HG02885 (cell line): ENCODE measurements around the gene UTS2R.

Source experiments
- ATAC-seq: cut with Tn5 transposase; IDR thresholded peaks from one replicate; pipeline ENCODE4 v1.9.1; 2021; ENCODE audit warnings: mild to moderate bottlenecking; ENCODE audit not compliant: unreplicated experiment, poor library complexity

Gene UTS2R

DNA sequence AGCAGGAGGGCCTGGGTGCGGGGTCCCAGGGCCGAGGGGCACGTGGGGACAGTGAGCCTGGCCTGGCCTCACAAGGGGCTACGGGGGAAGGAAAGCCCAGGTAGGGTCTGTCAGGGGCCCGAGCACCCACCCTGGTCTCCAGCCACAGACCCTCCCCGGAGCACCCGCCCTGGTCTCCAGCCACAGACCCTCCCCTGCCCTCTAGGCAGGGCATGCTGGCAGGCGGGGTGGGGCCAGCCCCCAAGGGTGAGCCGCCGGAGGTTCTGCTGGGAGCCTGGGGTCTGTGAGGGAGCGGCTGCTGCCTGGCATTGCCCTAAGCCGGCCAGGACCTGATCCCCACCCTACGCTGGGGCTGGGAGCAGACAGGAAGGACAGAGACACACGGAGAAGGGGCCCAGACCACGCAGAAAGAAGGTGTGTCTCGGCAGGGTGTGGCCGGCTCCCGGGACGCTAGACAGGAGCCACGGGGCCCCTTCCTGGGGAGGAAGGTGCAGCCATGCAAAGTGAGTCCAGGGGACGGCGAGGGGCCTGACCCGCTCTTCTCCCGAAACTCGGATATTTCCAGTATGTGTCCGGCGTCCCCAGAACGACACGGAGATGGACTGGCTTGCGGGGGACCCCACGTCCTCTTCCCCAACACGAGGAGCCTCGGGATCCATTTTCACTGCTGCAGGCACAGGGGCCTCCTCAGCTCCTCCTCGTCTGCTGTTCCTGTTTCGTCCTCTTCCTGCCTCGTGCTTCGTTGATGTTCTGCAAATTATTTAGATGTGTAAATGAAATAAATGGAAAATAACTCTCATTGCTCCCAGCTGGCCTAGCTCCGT is 15.5 kb downstream of the UTS2R start:
- ATAC-seq = no peak

DNA sequence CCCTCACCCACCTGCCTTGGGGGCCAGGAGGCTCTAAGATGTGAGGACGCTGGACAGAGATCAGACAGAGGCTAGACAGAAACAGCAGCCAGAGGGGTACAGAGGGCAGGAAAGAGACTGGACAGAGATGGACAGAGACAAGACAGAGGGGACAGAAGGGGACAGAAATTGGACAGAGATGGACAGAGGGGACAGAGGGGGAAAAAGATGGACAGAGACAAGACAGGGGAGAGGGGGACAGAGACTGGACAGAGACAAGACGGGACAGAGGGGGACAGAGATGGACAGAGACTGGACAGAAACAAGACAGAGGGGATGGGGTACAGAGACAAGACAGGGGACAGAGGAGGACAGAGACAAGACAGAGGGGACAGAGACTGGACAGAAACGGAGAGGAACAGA is 16.1 kb downstream of the UTS2R start:
- ATAC-seq = no peak

DNA sequence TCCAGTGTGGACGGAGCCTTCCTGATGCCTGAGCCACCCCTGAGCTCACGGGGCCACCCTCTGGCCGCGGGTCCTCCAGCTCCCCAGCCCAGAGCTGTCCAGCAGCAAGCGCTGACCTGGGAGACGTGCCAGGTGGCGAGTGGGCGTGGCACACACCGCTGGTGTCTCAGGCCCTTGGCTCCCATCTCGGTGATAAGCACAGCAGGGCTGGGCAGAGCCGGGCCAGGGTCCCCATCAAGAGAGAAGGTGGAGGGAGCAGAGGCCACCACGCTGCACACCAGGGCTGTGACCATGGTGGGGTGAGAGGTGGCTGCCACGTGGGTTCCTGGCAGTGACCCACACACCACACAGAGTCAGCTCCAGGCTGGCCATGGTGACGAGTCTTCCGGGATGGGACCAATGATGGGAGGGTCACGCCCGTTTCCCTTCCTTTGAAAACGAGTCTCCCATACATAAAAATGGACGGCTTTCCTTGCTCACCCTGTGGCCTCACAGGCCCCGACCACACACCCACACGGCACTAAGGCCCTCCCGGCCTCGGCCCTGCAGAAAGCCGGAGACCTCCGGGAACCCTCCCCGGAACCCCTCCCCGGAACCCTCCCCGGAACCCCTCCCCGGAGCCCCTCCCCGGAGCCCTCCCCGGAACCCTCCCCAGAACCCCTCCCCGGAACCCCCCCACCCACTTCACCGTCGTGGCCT is 16.8 kb downstream of the UTS2R start:
- ATAC-seq = no peak

GRCh38 chr17:82388922-82389283 is 17.3 kb downstream of the UTS2R start:
- no peak for ATAC-seq

GRCh38 chr17:82389379-82389778 is 17.8 kb downstream of the UTS2R start:
- ATAC-seq = no peak

GRCh38 chr17:82390015-82390859 is 18.7 kb downstream of the UTS2R start:
- ATAC-seq = no peak

GRCh38 chr17:82390860-82391435 is 19.4 kb downstream of the UTS2R start:
- no peak for ATAC-seq

DNA sequence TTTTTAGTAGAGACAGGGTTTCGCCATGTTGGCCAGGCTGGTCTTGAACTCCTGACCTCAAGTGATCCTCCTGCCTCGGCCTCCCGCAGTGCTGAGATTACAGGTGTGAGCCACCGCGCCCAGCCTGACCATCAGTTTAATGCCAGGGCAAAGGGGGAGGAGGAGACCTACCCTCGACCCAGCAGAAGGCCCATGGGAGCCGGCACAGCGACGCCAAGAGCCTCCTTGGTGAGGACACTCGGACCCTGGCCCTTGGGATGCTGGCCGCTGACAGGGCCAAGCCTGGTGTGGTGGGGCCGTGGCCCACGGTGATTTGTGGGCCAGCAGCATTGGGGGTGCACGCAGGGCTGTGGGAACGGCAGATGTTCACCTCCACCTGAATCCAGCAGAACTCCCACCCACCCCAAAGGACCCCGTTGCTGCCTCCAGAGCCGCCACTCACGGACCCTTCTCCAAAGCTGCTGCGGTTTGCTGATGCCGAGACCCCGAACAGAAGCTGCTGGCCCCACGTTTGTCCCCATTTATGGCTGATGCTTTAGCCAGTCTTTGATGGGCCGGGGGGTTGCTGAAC is 20.0 kb downstream of the UTS2R start:
- no peak for ATAC-seq

DNA sequence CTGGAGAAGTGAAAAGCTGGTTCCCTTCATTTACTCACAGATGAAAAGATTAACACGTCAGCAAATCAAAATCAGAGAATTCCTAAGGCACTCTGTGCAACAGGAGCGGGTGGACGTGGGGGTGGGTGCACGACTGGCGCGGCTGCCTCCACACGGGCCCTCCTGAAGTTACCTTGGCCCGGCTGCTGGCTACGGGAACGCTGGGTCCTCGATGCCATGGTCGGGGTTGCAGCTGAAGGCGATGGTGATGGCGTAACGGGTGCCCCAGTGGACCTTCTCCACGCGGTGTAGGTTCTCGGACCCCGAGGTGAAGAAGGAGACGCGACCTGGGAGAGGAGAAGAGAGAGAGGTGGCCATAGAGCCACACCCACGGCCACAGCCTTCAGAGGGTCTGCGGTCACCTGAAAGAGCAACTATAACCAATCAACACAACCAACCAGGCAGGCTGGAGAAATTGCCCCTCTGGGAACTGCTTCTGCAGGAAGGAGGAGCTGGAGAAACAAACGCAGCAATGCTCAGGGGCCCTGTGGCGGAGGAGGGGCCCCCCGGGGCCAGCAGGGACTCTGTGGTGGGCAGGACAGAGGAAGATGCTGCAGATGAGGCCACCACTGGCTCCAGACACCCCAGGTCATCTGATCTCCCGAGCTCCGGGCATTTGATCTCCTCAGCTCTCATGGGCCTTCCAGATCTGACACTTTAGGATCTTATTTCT is 20.8 kb downstream of the UTS2R start:
- ATAC-seq = no peak

DNA sequence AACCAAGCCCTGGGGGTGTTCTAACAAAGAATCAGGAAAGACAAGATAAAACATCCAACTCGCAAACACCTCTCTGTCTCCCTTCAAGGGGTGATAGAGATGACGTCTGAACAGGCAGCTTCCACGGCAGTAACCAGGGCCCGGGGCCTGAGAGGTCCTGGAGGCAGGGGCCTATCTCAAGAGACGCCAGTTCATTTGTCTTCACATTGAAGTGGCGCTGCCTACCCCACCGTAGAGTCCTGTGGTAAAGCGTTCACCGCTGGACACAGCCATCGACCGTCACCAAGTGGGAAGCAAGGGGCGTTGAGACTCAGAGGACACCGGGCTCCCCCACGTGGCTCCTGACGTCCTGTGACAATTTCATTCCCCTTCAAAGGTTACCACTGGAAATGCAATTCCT is 21.4 kb downstream of the UTS2R start:
- no peak for ATAC-seq

GRCh38 chr17:82394278-82394677 is 22.7 kb downstream of the UTS2R start:
- ATAC-seq = no peak

GRCh38 chr17:82396601-82397435 is 25.3 kb downstream of the UTS2R start:
- ATAC-seq = no peak

DNA sequence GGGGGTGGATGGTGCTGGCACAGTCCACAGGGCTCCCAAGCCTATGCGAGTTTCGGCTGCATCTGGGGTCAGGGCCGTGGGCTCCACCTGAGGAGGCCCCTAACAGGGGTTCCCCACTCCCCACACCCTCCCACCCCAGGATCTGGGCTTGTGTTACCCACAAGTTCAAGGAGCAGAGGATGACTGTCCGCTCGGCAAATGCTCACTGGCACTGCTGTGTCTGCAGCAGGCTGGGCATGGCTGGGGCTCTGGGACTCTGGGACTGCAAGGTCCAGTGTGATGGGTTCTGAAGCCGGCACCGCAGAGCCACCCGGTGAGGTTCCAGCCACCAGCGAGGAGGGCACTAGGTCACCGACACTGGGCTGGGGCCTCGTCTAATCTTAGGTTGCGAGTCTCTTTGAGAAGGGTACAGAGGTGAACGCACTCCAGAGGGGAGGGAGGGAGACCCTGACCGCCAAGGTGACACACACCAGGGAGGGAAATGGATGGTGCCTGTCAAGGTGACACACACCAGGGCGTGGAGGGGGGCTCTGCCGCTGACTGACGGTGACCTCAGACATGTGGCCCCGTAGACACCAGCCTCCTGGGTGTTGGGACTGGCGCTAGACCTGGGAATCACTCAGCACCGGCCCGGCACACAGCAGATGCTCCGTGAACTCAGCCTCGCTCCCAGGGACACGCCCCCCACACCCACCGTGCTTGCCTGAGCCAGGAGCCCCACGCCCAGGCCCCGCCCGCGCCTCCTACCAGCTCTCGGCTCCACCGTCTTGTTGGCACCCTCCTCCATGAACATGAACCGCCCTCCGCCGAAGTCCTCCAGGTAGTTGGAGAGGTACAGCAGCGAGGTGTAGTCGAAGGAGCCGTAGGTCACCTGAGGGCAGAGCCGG is 26.1 kb downstream of the UTS2R start:
- no peak for ATAC-seq

- ATAC-seq = no peak
These were observed 27.5 kb downstream of the UTS2R start for GRCh38 chr17:82399041-82399441.

GRCh38 chr17:82399601-82400101 is 28.1 kb downstream of the UTS2R start:
- ATAC-seq = no peak

DNA sequence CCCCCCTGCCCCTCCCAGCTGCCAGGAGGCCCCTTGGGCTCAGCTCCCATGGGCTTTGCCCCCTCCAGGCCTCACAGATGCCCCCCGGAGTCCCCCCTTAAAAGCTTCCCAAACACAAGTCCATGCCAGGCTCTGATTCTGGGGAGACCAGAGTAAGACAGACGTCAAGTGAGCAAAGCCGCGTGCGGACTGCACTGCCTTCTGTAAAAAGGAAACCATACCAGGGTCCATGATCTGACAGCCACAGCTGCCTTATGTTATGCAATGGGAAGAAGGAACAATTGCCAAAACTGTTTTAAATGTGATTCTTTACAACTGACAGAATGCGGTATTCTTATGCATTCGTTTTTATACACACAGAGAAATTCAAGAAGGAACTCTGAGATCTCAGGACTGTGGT is 28.6 kb downstream of the UTS2R start:
- no peak for ATAC-seq

DNA sequence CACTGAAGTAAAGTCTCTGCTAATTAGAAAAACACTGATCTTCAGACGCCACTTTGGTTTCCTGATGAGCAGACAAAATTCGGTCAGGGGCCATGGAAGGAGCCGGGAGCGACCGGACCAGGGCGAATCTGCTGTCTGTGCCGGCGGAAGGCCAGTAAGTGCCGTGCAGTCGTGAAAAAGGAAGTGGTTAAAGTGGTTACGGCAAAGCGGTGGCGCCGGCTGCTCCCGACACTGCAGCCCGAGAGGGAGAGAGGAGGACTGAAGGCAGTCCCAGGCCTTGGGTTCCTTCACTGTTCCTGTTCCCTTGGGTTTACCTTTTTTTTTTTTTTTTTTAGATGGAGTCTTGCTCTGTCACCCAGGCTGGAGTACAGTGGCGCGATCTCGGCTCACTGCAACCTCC is 29.3 kb downstream of the UTS2R start:
- peak; percentile 45 for ATAC-seq

DNA sequence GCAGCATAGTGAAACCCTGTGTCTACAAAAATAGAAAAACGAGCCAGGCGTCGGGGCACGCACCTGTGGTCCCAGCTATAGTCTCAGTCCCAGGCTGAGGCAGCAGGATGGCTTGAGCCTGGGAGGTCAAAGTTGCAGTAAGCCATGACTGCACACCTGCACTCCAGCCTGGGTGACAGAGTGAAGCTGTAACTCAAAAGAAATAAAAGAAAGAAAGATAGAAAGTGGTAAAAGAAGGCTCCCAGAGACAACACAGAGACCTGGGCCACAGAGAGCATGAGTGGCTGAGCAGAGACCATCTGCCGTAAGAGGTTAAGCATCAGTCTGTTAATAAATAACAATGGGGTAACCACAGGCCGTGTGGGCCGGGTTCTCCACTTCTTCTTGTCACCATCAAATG is 31.3 kb downstream of the UTS2R start:
- no peak for ATAC-seq
